GM12878 (cell line): Measurements from ENCODE around the gene PKNOX1. TPM values are rescaled to one million over a fixed set of nuclear protein-coding genes. Genes with fewer than 3 reads are reported as not detected.
"Not testable (repeated sequence)": the region's sequence is repeated elsewhere in the genome, so short reads cannot be mapped to it uniquely, and the experiment has no call there.

Experiments
- ATAC-seq: fragments of 200-7000 bp; cut with Tn5 transposase; 3 replicates; pipeline ENCODE4 v1.9.1; 2020; ENCODE audit warnings: mild to moderate bottlenecking, moderate library complexity
- BruUV-seq: library from RNA; stranded (reverse); fragments of 400-500 nt; replicated peaks from 2 replicates; lab custom pipeline; 2021; lab: Mats Ljungman, UMichigan
- CTCF ChIA-PET: fragments of 300-600 bp; sonication (Branson Sonifier 250); formaldehyde crosslinking; extraction: SDS; loops from one replicate; lab custom pipeline; 2021; ENCODE audit warnings: inconsistent platforms; lab: Yijun Ruan, JAX
- POLR2A ChIA-PET: fragments of 350-600 bp; formaldehyde crosslinking; extraction: SDS; loops from one replicate; lab custom pipeline; 2021; ENCODE audit warnings: inconsistent platforms; lab: Charles Lee
- RAD21 ChIA-PET: fragments of 300-600 bp; sonication (Branson Sonifier 250); formaldehyde crosslinking; loops from one replicate; lab custom pipeline; 2023; ENCODE audit warnings: antibody characterized with exemption; ENCODE audit not compliant: unreplicated experiment; lab: Charles Lee
- SMC1A ChIA-PET: fragments of 300-600 bp; sonication (Branson Sonifier 250); formaldehyde crosslinking; loops from one replicate; lab custom pipeline; 2023; ENCODE audit not compliant: unreplicated experiment, uncharacterized antibody; lab: Charles Lee
- DNase-seq: peaks from one replicate; pipeline ENCODE4 v3.0.0-alpha.2; 2011; ENCODE audit warnings: low read depth, low spot score
- FAIRE-seq: peaks from 3 replicates; lab custom pipeline; 2011; peaks lifted over from hg19 to GRCh38; lab: Jason Lieb, UNC
- H2AFZ ChIP-seq: 2 replicates; pipeline ENCODE4 v1.6.0; 2011; ENCODE audit warnings: low read depth, low read length, control low read depth; ENCODE audit not compliant: control insufficient read depth
- H3K27ac ChIP-seq: 2 replicates; pipeline ENCODE4 v1.5.1; 2011; ENCODE audit warnings: control low read depth; ENCODE audit not compliant: control insufficient read depth, insufficient read depth
- H3K27me3 ChIP-seq, 2 experiments: replicated peaks in 1 of 2; 2 replicates each; pipeline versions ENCODE4 v1.6.0 to v1.6.1; 2011; ENCODE audit warnings: low read length in 1 of 2; ENCODE audit not compliant: control insufficient read depth in 2 of 2, insufficient read depth in 2 of 2
- H3K36me3 ChIP-seq, 2 experiments: 2 replicates each; pipeline ENCODE4 v1.5.1; 2011; ENCODE audit warnings: low read length in 1 of 2; ENCODE audit not compliant: control insufficient read depth in 2 of 2, insufficient read depth in 2 of 2
- H3K4me1 ChIP-seq: 2 replicates; pipeline ENCODE4 v1.6.1; 2011; ENCODE audit warnings: mild to moderate bottlenecking, low read length, moderate library complexity, mixed read lengths; ENCODE audit not compliant: control insufficient read depth, insufficient read depth
- H3K4me2 ChIP-seq: 2 replicates; pipeline ENCODE4 v1.6.0; 2011; ENCODE audit warnings: control low read depth; ENCODE audit not compliant: control insufficient read depth, insufficient read depth
- H3K4me3 ChIP-seq: fragments of 200-600 bp; sonication (generic); 2 replicates; pipeline ENCODE4 v1.5.1; 2016
- H3K79me2 ChIP-seq: 2 replicates; pipeline ENCODE4 v1.6.0; 2011; ENCODE audit warnings: low read length; ENCODE audit not compliant: control insufficient read depth, insufficient read depth
- H3K9ac ChIP-seq: 2 replicates; pipeline ENCODE4 v1.8.0; 2011; ENCODE audit warnings: low read length, control low read depth, mixed read lengths; ENCODE audit not compliant: control insufficient read depth, insufficient read depth
- H3K9me3 ChIP-seq: replicated peaks from 3 replicates; pipeline ENCODE4 v1.5.1; 2011; ENCODE audit warnings: mild to moderate bottlenecking, low read length; ENCODE audit not compliant: control insufficient read depth, insufficient read depth
- H4K20me1 ChIP-seq: 2 replicates; pipeline ENCODE4 v1.6.0; 2011; ENCODE audit not compliant: control insufficient read depth, insufficient read depth
- WGBS: methylation state at CpG from one replicate; pipeline ENCODE4 v1.1.6; 2016; ENCODE audit warnings: low lambda C conversion rate; ENCODE audit not compliant: insufficient replicate concordance, insufficient coverage; ENCODE audit errors: missing lambda C conversion rate; 5-methylcytosine and 5-hydroxymethylcytosine counted together
- in situ Hi-C: fragments of 300-500 bp; cut with MboI; formaldehyde crosslinking; loops from 9 replicates; pipeline ENCODE4 v1.14.3; 2018; ENCODE audit warnings: mixed read lengths
- intact Hi-C: fragments of 100-400 bp; cut with micrococcal nuclease; formaldehyde crosslinking; loops from one replicate; pipeline ENCODE4 v1.14.2; 2022; ENCODE audit not compliant: unreplicated experiment
- polyA plus RNA-seq, 11 experiments: library from polyadenylated mRNA; depleted of rRNA in 4 of 11; unstranded in 6 of 11; stranded (reverse) in 5 of 11; fragments of >200 nt; fragmentation: Nextera tagmentation in 4 of 11; fragmentation: Illumina TruSeq in 1 of 11; extraction: Ambion mirVana in 4 of 11; extraction: Trizol in 1 of 11; gene quantifications; 1 replicate in 1 of 11; 2 replicates in 10 of 11; pipeline versions ENCODE4 v1.2.1 to v1.2.3, GENCODE V29; 2011 to 2016; ENCODE audit warnings: inconsistent platforms in 2 of 11, missing spikeins in 2 of 11, low read depth in 1 of 11
- total RNA-seq, 4 experiments: library from RNA; depleted of rRNA in 3 of 4; stranded (reverse); fragments of >200 nt in 3 of 4; fragmentation: Illumina TruSeq in 1 of 4; extraction: Trizol in 1 of 4; gene quantifications; 2 replicates each; pipeline versions ENCODE4 v1.2.1 to v1.2.3, GENCODE V29; 2013 to 2021

The PKNOX1 gene
- total and polyA plus RNA-seq, 10 of the 15 experiments (the other 5 are each of a cell fraction or from before 2014, with no cell fraction given), result 6.9 to 23.7 (median 13.2) TPM

- H3K79me2 ChIP-seq, H3K36me3 ChIP-seq, H3K4me1 ChIP-seq, CTCF ChIA-PET, DNase-seq, H3K9ac ChIP-seq, H3K27ac ChIP-seq, H3K27me3 ChIP-seq, H4K20me1 ChIP-seq, intact Hi-C loops, H3K4me3 ChIP-seq, RAD21 ChIA-PET, BruUV-seq, ATAC-seq, POLR2A ChIA-PET, in situ Hi-C loops, H2AFZ ChIP-seq, H3K9me3 ChIP-seq, FAIRE-seq, SMC1A ChIA-PET, H3K4me2 ChIP-seq: not testable (repeated sequence)
- WGBS, result no CpG with 5 or more reads among the region's 74 CpGs
Measured at GRCh38 chr21:43074401-43075169, 100.2 kb downstream of the PKNOX1 start.

GRCh38 chr21:43075170-43076022 is 101.0 kb downstream of the PKNOX1 start, which contains the start of gene CBS:
CBS (minus strand) TSS chr21:43075835; CDS start chr21:43072193, 3,642 bp downstream.
- H3K9me3 ChIP-seq, H2AFZ ChIP-seq, H3K4me2 ChIP-seq, RAD21 ChIA-PET, H3K79me2 ChIP-seq, H3K4me3 ChIP-seq, H3K4me1 ChIP-seq, H3K9ac ChIP-seq, ATAC-seq, intact Hi-C loops, in situ Hi-C loops, CTCF ChIA-PET, BruUV-seq, POLR2A ChIA-PET, DNase-seq, SMC1A ChIA-PET, FAIRE-seq, H3K27me3 ChIP-seq, H3K36me3 ChIP-seq, H3K27ac ChIP-seq, H4K20me1 ChIP-seq: not testable (repeated sequence)
- WGBS, result no CpG with 5 or more reads among the region's 84 CpGs

DNA sequence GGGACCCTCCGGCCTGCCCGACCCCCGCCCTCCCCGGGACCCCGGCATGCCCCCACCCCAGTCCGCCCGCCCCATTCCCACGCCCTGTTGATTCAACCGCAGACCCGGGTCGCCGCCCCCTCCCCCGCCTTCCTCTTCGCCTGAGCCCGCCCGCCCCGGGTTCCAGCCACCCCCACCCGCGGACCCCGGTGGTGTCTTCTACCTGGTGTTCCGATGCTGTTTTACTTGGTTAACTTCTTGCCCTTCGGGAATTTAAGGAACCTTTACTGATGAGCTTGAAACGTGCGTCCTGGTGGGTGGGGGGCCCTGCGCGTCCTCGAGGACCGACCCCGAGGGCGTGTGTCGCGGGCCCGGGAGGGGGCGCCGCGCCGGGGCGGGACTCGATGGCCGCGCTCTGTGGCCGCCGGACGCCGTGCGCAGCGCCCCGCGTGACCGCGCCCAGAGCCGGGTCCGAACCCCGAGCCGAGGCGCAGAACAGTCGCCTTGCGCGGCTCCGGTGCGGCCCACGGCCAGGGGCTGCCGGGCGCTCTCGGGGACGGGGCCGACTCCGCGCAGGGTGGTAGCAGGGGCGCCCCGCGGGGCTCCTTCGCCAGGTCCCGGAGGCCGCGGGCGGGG is 101.8 kb downstream of the PKNOX1 start:
- DNase-seq, BruUV-seq, intact Hi-C loops, H3K4me1 ChIP-seq, FAIRE-seq, H3K9me3 ChIP-seq, H3K79me2 ChIP-seq, H3K9ac ChIP-seq, H3K4me3 ChIP-seq, H3K27ac ChIP-seq, POLR2A ChIA-PET, H2AFZ ChIP-seq, SMC1A ChIA-PET, H4K20me1 ChIP-seq, RAD21 ChIA-PET, in situ Hi-C loops, H3K4me2 ChIP-seq, H3K36me3 ChIP-seq, ATAC-seq, H3K27me3 ChIP-seq, CTCF ChIA-PET: not testable (repeated sequence)
- WGBS, result no CpG with 5 or more reads among the region's 77 CpGs
